Measurements from ENCODE around the gene ESYT1.

ESYT1 gene

DNA sequence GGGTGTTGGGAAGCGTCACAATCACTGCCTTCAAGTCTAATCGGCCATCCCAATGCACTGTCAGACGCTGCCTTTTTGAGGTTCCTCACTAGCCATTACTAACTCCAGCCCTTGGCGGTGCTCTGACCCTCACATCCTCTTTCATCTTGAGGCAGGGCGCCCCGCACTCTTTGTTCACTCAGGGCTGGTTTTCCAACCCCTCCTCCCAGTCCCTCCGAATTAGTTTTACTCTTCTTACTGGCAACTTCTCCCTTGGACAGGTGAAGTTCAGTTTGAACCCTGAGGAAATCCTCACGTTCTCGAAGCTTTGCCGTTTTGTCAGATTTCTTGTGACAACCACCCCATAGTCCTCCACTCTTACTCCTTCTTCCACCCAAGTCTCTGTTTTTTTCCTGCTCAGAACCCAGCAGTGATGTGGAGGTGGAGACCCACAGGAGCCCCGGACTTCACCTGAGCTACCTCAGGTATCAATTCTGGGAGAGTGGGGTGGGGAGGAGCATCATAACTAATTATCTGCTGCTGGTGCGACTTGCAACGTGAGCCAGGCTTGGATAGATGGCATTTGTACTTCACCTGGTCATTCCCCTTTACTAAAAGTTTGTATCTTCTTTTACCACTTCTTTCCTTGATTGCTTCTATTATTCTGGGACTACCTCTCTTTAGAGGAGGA, 9.2 kb upstream of the ESYT1 start:
- H3K36me3 ChIP-seq = peaks cover 28 to 57% (median 43%) of the 10 kb centered on the region in 11 experiments
- H3K4me2 ChIP-seq = peak overlapping the region; percentile 78 to 100 (median 95)
- peak overlapping the region; percentile 80 to 97 (median 94) for H3K9ac ChIP-seq
- TF ChIP-seq Cebpa-rat (IDR thresholded peaks at IDR 0.05) = no peak
- peaks cover 25 to 48% (median 35%) of the 10 kb centered on the region in 10 experiments for H3K4me1 ChIP-seq
- H3K27me3 ChIP-seq = no peaks in the 10 kb centered on the region
- peaks cover 0 to 5% (median 3%) of the 10 kb centered on the region in 11 experiments; a peak in 6 of 22 replicates for H3K9me3 ChIP-seq (replicated peaks in 1 of 11)
- peak overlapping the region; percentile 48 to 94 (median 88); a peak in 21 of 22 replicates for H3K27ac ChIP-seq
- peaks cover 0 to 11% (median 0%) of the 10 kb centered on the region in 11 experiments; a peak in 4 of 22 replicates for H4K20me1 ChIP-seq
- peak overlapping the region; percentile 72 to 97 (median 86) for H3K4me3 ChIP-seq

DNA sequence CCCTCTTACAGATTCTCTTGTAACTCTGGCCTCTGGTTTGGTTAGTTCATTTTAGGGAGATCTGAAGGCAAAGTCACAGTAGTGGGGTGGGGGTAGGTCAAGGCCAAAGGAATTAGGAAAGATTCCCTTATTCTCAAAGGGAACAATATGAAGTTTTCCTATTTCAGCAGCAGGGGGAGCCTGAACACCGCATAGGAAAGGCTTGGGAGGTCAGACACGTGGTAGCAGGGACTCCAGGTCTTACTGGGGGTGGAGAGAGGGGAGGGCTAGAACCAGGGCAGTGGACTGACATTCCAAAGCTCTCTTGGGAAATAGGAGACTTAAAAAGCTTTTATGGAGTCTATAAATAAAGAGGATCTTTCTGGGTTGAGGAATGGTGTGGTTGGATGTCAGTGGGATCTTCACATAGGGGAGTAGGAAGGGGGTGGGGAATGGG, 8.7 kb upstream of the ESYT1 start:
- Histone ChIP-seq H3K27me3 (no peaks in the 10 kb centered on the region), H3K4me1 (peaks cover 25 to 54% (median 41%) of the 10 kb centered on the region in 10 experiments), H3K27ac (peak overlapping the region in 10 of 11 experiments; percentile 75 to 94 (median 88); a peak in 18 of 22 replicates), H3K4me3 (peak overlapping the region; percentile 72 to 97 (median 86); a peak in 19 of 20 replicates), H4K20me1 (peaks cover 0 to 11% (median 0%) of the 10 kb centered on the region in 11 experiments; a peak in 4 of 22 replicates), H3K9ac (peak overlapping the region; percentile 80 to 97 (median 94)), H3K4me2 (peak overlapping the region; percentile 78 to 100 (median 95)), H3K9me3 (replicated peaks in 1 of 11) (peaks cover 0 to 5% (median 3%) of the 10 kb centered on the region in 11 experiments; a peak in 6 of 22 replicates), H3K36me3 (peaks cover 23 to 57% (median 40%) of the 10 kb centered on the region in 11 experiments)
- TF ChIP-seq Cebpa-rat (IDR thresholded peaks at IDR 0.05) = no peak

DNA sequence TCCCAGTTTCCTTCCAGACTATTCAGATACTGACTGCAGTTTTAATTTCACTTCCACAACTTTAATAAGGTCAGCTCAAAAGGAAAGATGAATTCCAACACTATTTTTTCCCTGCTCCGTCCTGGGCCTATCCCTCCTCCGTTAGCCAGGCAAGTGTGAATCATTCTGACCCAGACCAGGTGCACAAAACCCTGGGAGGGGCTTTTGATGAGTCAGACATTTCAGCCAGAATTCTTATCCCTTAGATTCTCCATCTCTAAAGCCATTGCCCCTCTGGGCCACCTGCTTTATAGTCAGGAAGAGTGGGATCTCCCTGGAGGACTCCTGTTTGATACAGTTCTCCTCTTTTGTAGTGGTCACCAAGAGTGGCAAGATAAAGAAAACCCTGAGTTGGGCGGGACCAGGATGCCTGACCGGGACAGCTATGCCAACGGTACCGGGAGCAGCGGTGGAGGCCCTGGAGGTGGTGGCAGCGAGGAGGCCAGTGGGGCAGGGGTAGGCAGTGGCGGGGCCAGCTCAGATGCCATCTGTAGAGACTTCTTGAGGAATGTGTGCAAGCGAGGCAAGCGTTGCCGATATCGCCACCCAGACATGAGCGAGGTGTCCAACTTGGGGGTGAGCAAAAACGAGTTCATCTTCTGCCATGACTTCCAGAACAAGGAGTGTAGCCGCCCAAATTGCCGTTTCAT, 7.8 kb upstream of the ESYT1 start:
- Histone ChIP-seq H3K4me2 (peak overlapping the region; percentile 78 to 100 (median 95)), H3K9me3 (replicated peaks in 1 of 11) (peaks cover 0 to 2% (median 1%) of the 10 kb centered on the region in 11 experiments; a peak in 5 of 22 replicates), H3K9ac (peak overlapping the region; percentile 32 to 97 (median 94); a peak in 20 of 22 replicates), H4K20me1 (peaks cover 0 to 11% (median 0%) of the 10 kb centered on the region in 11 experiments; a peak in 4 of 22 replicates), H3K27ac (peak overlapping the region in 3 of 11 experiments; percentile 82 to 94 (median 92); a peak in 4 of 22 replicates), H3K27me3 (no peaks in the 10 kb centered on the region), H3K4me3 (no peak overlapping the region; a peak in 1 of 20 replicates), H3K4me1 (peaks cover 27 to 59% (median 49%) of the 10 kb centered on the region in 10 experiments), H3K36me3 (peaks cover 19 to 55% (median 38%) of the 10 kb centered on the region in 11 experiments)
- TF ChIP-seq Cebpa-rat (IDR thresholded peaks at IDR 0.05) = no peak

DNA sequence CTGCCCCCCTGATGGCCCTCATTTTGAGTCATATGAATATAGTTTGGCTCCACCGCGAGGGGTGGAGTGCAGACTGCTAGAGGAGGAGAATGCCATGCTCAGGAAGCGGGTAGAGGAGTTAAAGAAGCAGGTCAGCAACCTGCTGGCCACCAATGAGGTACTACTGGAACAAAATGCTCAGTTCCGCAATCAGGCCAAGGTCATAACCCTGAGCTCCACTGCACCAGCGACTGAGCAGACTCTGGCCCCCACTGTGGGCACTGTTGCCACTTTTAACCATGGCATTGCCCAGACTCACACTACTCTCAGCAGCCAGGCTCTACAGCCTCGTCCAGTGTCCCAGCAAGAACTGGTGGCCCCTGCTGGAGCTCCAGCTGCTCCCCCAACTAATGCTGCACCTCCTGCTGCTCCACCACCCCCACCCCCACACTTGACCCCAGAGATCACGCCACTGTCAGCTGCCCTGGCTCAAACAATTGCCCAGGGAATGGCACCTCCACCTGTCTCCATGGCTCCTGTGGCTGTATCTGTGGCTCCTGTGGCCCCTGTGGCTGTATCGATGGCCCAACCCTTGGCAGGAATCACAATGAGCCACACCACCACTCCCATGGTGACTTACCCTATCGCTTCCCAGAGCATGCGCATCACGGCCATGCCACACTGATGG, 6.7 kb upstream of the ESYT1 start:
- H3K9me3 ChIP-seq (replicated peaks in 1 of 11) = no peaks in the 10 kb centered on the region
- no peak overlapping the region for H3K4me3 ChIP-seq

DNA sequence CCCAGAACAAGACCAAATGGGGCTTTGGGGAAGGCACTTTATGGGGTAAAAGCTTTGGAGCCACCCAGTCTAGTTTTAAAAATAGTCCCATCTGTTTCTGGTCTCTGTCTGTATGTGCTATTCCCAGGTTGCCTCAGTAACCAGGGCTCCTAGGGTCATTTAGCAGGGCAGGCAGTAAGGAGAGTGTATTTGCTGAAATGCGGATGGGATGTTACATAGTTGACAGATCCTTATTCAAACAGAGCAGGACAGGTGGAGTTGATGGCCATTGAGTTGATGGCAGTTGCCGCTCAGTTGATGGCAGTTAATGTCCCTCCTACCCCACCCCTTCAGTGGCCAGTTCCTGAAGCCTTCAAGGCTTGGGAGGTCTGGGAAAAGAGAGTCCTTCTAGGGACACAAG, 5.4 kb upstream of the ESYT1 start:
- Histone ChIP-seq H3K4me2 (peak overlapping the region in 1 of 11 experiments; percentile 15; a peak in 1 of 22 replicates), H3K9ac (peak overlapping the region in 2 of 11 experiments; percentile 21 to 44; a peak in 2 of 22 replicates), H3K4me1 (peaks cover 45 to 79% (median 68%) of the 10 kb centered on the region in 10 experiments), H3K9me3 (replicated peaks in 1 of 11) (no peaks in the 10 kb centered on the region), H3K4me3 (no peak overlapping the region), H3K27me3 (no peaks in the 10 kb centered on the region), H3K27ac (peak overlapping the region in 2 of 11 experiments; percentile 0 to 16; a peak in 2 of 22 replicates), H4K20me1 (peaks cover 0 to 9% (median 0%) of the 10 kb centered on the region in 11 experiments; a peak in 5 of 22 replicates), H3K36me3 (peaks cover 14 to 47% (median 31%) of the 10 kb centered on the region in 11 experiments)
- TF ChIP-seq Cebpa-rat (IDR thresholded peaks at IDR 0.05) = no peak

More for the DNA sequence above, 6.7 kb upstream of the ESYT1 start:
- Histone ChIP-seq H3K4me1 (peaks cover 32 to 66% (median 55%) of the 10 kb centered on the region in 10 experiments), H3K36me3 (peaks cover 19 to 55% (median 38%) of the 10 kb centered on the region in 11 experiments), H3K27ac (no peak overlapping the region), H4K20me1 (peaks cover 0 to 11% (median 0%) of the 10 kb centered on the region in 11 experiments; a peak in 4 of 22 replicates), H3K4me2 (no peak overlapping the region), H3K9ac (peak overlapping the region in 6 of 11 experiments; percentile 6 to 97 (median 73); a peak in 6 of 22 replicates), H3K27me3 (no peaks in the 10 kb centered on the region)
- TF ChIP-seq Cebpa-rat (IDR thresholded peaks at IDR 0.05) = no peak

DNA sequence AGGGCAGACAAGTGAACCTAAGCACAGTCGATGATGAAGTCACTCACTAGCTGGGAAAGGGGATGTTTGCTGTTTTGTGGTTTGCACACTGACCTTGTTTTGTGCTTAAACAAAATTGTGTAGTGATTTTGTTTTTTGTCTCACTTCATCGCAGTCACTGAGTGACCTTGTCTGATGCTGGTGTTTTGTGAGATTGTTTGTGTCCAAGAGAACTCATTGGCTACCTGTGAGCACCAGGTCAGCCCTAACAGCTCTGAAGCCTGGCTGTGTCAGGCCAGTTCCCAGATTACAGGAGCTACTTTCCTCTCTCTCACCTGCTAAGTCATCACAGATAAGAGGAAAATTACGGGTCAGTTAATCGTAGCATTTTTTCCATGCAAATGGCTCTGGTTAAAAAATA, 3.9 kb upstream of the ESYT1 start:
- Histone ChIP-seq H4K20me1 (peaks cover 0 to 9% (median 0%) of the 10 kb centered on the region in 11 experiments; a peak in 6 of 22 replicates), H3K4me3 (no peak overlapping the region), H3K4me2 (peak overlapping the region in 5 of 11 experiments; percentile 0 to 98 (median 82); a peak in 10 of 22 replicates), H3K9me3 (replicated peaks in 1 of 11) (no peaks in the 10 kb centered on the region), H3K9ac (peak overlapping the region in 3 of 11 experiments; percentile 3 to 23 (median 19); a peak in 3 of 22 replicates), H3K4me1 (peaks cover 39 to 76% (median 64%) of the 10 kb centered on the region in 10 experiments), H3K27me3 (no peaks in the 10 kb centered on the region), H3K36me3 (peaks cover 14 to 46% (median 30%) of the 10 kb centered on the region in 11 experiments), H3K27ac (peak overlapping the region in 4 of 11 experiments; percentile 2 to 71 (median 19); a peak in 1 of 22 replicates)
- TF ChIP-seq Cebpa-rat (IDR thresholded peaks at IDR 0.05) = no peak

DNA sequence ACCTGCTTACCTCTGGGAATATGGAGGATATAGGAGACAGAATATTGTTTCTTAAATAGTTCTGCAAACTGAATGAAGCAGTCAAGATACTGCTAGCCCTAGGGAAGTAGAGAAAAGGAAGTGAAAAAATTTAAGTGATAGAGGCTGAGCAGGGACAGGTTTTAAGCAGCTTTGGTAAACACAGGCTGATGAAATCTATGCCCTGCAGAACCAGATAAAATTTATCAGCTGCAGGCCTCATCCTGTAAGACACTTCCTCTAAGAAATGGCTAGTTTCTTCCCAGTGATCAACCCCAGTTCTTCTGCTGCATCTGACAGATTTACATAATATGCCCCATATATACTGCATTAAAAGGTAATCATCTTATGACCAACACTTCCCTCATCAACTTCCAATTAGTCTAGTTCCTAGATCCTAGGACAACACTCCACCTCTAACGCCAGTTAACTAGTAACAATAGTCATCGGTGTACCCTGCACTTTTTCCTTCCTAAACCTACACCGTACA, 1.3 kb upstream of the ESYT1 start:
- peaks cover 0 to 21% (median 0%) of the 10 kb centered on the region in 11 experiments; a peak in 6 of 22 replicates for H4K20me1 ChIP-seq
- H3K27ac ChIP-seq = peak overlapping the region; percentile 59 to 89 (median 71); a peak in 21 of 22 replicates
- no peaks in the 10 kb centered on the region for H3K9me3 ChIP-seq (replicated peaks in 1 of 11)
- peak overlapping the region; percentile 82 to 98 (median 92) for H3K4me2 ChIP-seq
- H3K4me3 ChIP-seq = peak overlapping the region; percentile 40 to 98 (median 52); a peak in 15 of 20 replicates
- TF ChIP-seq Cebpa-rat (IDR thresholded peaks at IDR 0.05) = no peak
- H3K4me1 ChIP-seq = peaks cover 45 to 80% (median 68%) of the 10 kb centered on the region in 10 experiments
- H3K9ac ChIP-seq = peak overlapping the region; percentile 54 to 96 (median 71); a peak in 20 of 22 replicates
- no peaks in the 10 kb centered on the region for H3K27me3 ChIP-seq
- H3K36me3 ChIP-seq = peaks cover 16 to 43% (median 27%) of the 10 kb centered on the region in 11 experiments
